Lower lobe of right lung (tissue), 2 donors: Measurements from ENCODE around the gene PIGL. TPM values are rescaled to one million over a fixed set of nuclear protein-coding genes. Genes with fewer than 3 reads are reported as not detected.
A peak's percentile ranks its signal among the peaks of the same experiment; 100 is the strongest.
"Not testable (repeated sequence)": the region's sequence is repeated elsewhere in the genome, so short reads cannot be mapped to it uniquely, and the experiment has no call there.

Source experiments
- ATAC-seq, 2 donors: fragments of 200-7000 bp; cut with Tn5 transposase; one replicate each; pipeline ENCODE4 v1.9.1; 2020 to 2022; ENCODE audit warnings: mild to moderate bottlenecking in 2 of 2, moderate library complexity in 2 of 2
- DNase-seq: peaks from one replicate; pipeline ENCODE4 v3.0.0-alpha.2; 2020
- H3K27ac ChIP-seq: fragments of 200-600 bp; one replicate; pipeline ENCODE4 v1.8.0; 2022
- H3K27me3 ChIP-seq: fragments of 200-600 bp; one replicate; pipeline ENCODE4 v1.8.0; 2022; ENCODE audit warnings: low read depth
- H3K36me3 ChIP-seq: fragments of 200-600 bp; one replicate; pipeline ENCODE4 v1.8.0; 2022; ENCODE audit warnings: mild to moderate bottlenecking
- H3K4me1 ChIP-seq: fragments of 200-600 bp; one replicate; pipeline ENCODE4 v1.8.0; 2022
- H3K4me3 ChIP-seq: fragments of 200-600 bp; one replicate; pipeline ENCODE4 v1.8.0; 2022; ENCODE audit warnings: mild to moderate bottlenecking
- H3K9me3 ChIP-seq: fragments of 200-600 bp; one replicate; pipeline ENCODE4 v1.8.0; 2022
- CTCF ChIP-seq: fragments of 200-600 bp; IDR thresholded peaks from one replicate; pipeline ENCODE4 v1.8.0; 2022; ENCODE audit warnings: antibody characterized with exemption, mild to moderate bottlenecking
- intact Hi-C: fragments of 100-400 bp; cut with DNase I; formaldehyde crosslinking; loops from one replicate; pipeline ENCODE4 v1.11.0; 2022
- total RNA-seq: library from RNA; stranded (reverse); fragmentation: NEBNext Ultra II Directional; extraction: Animal tissue kit (Norgen Biotek cat#: 25700); gene quantifications from one replicate; pipeline ENCODE4 v1.2.1, GENCODE V29; 2021
- donor health status: DM: no; HTN: yes; CAD: no; lungs with severe emphysema.

PIGL gene
- total RNA-seq, 1 donor from 2014 or later: 24.3 TPM

- DNase-seq (no peak), ATAC-seq (no peak)
- peaks cover 5% of the 10 kb centered on the region for H3K36me3 ChIP-seq
- TF ChIP-seq CTCF: no peak
- no peak overlapping the region for H3K27ac ChIP-seq
- no peaks in the 10 kb centered on the region for H3K27me3 ChIP-seq
- intact Hi-C loops: no loop called here
- no peaks in the 10 kb centered on the region for H3K9me3 ChIP-seq
- no peak overlapping the region for H3K4me3 ChIP-seq
- H3K4me1 ChIP-seq: no peaks in the 10 kb centered on the region
Observed at GRCh38 chr17:16304830-16305229, 87.8 kb downstream of the PIGL start.

- Histone ChIP-seq H3K4me1 (no peaks in the 10 kb centered on the region), H3K4me3 (no peak overlapping the region), H3K27me3 (no peaks in the 10 kb centered on the region), H3K27ac (no peak overlapping the region), H3K36me3 (peaks cover 5% of the 10 kb centered on the region), H3K9me3 (no peaks in the 10 kb centered on the region)
- intact Hi-C loops: no loop called here
- no peak for TF ChIP-seq CTCF
- ATAC-seq (no peak), DNase-seq (no peak)
Observed at GRCh38 chr17:16306211-16306610, 89.2 kb downstream of the PIGL start.

GRCh38 chr17:16312061-16312460 lies 95.1 kb downstream of the PIGL start:
- H3K4me1 ChIP-seq, H3K27ac ChIP-seq, ATAC-seq, H3K4me3 ChIP-seq, H3K36me3 ChIP-seq, intact Hi-C loops, H3K9me3 ChIP-seq, DNase-seq, H3K27me3 ChIP-seq: not testable (repeated sequence)

- Histone ChIP-seq H3K4me1 (no peaks in the 10 kb centered on the region), H3K9me3 (no peaks in the 10 kb centered on the region), H3K27ac (no peak overlapping the region), H3K27me3 (no peaks in the 10 kb centered on the region), H3K4me3 (no peak overlapping the region), H3K36me3 (peaks cover 7% of the 10 kb centered on the region)
- no peak for TF ChIP-seq CTCF
- ATAC-seq (no peak), DNase-seq (no peak)
- intact Hi-C loops: no loop called here
Observed at GRCh38 chr17:16313139-16314090, 96.4 kb downstream of the PIGL start.

GRCh38 chr17:16314189-16314588 lies 97.2 kb downstream of the PIGL start:
- DNase-seq: no peak
- Histone ChIP-seq H3K27ac (no peak overlapping the region), H3K27me3 (no peaks in the 10 kb centered on the region), H3K36me3 (peaks cover 7% of the 10 kb centered on the region), H3K9me3 (no peaks in the 10 kb centered on the region), H3K4me1 (no peaks in the 10 kb centered on the region), H3K4me3 (no peak overlapping the region)
- TF ChIP-seq CTCF: no peak
- intact Hi-C loops: no loop called here
- no peak for ATAC-seq

- H3K27me3 ChIP-seq: no peaks in the 10 kb centered on the region
- H3K27ac ChIP-seq: no peak overlapping the region
- no peaks in the 10 kb centered on the region for H3K9me3 ChIP-seq
- no peak overlapping the region for H3K4me3 ChIP-seq
- ATAC-seq: peak in 1 of 2 donors; percentile 52
- intact Hi-C loops: no loop called here
- H3K4me1 ChIP-seq: no peaks in the 10 kb centered on the region
- TF ChIP-seq CTCF: no peak
- no peak for DNase-seq
- peaks cover 7% of the 10 kb centered on the region for H3K36me3 ChIP-seq
Observed at GRCh38 chr17:16314859-16315258, 97.8 kb downstream of the PIGL start.
